Testis (tissue), 3 donors: Measurements from ENCODE around the gene CORT. TPM values are rescaled to one million over a fixed set of nuclear protein-coding genes. Genes with fewer than 3 reads are reported as not detected.

ENCODE experiments used
- DNase-seq: peaks from one replicate; pipeline ENCODE4 v3.0.0-alpha.2; 2019
- H3K27ac ChIP-seq, 2 donors: fragments of 200-600 bp; sonication (generic); one replicate each; pipeline ENCODE4 v1.5.1; 2019
- H3K27me3 ChIP-seq: fragments of 200-600 bp; sonication (generic); one replicate; pipeline ENCODE4 v1.5.1; 2019
- H3K36me3 ChIP-seq: fragments of 200-600 bp; sonication (generic); one replicate; pipeline ENCODE4 v1.5.1; 2017; ENCODE audit warnings: low read depth; ENCODE audit errors: missing control alignments
- H3K4me1 ChIP-seq: fragments of 200-600 bp; sonication (generic); one replicate; pipeline ENCODE4 v1.5.1; 2019
- H3K4me3 ChIP-seq, 2 donors: fragments of 200-600 bp; sonication (generic); one replicate each; pipeline ENCODE4 v1.5.1; 2017 to 2019
- H3K9me3 ChIP-seq: fragments of 200-600 bp; sonication (generic); one replicate; pipeline ENCODE4 v1.5.1; 2017
- CTCF ChIP-seq, 3 experiments: fragments of 450-650 bp in 2 of 3; fragments of 200-600 bp in 1 of 3; sonication (generic) in 1 of 3; IDR thresholded peaks; one replicate each; pipeline ENCODE4 v1.5.1; 2016 to 2019; ENCODE audit warnings: antibody characterized with exemption in 3 of 3, mild to moderate bottlenecking in 2 of 3, moderate library complexity in 1 of 3
- POLR2A ChIP-seq: fragments of 450-650 bp; IDR thresholded peaks from one replicate; pipeline ENCODE4 v1.6.1; 2017; ENCODE audit warnings: antibody characterized with exemption, mild to moderate bottlenecking, moderate library complexity
- WGBS, 2 donors: methylation state at CpG; one replicate each; pipeline ENCODE4 v1.1.5; 2018; 5-methylcytosine and 5-hydroxymethylcytosine counted together
- intact Hi-C: fragments of 100-400 bp; cut with DNase I; formaldehyde crosslinking; loops from one replicate; pipeline ENCODE4 v1.15.1; 2023; ENCODE audit warnings: low total_unique reads
- polyA plus RNA-seq: library from polyadenylated mRNA; stranded (reverse); fragments of 350-450 nt; fragmentation: Illumina TruSeq; extraction: RNeasy Lipid Tissue Mini Kit (QIAGEN cat#74804); gene quantifications from one replicate; pipeline ENCODE4 v1.2.3, GENCODE V29; 2014; ENCODE audit warnings: low read depth, low replicate concordance; ENCODE audit not compliant: insufficient read depth
- total RNA-seq, 2 donors: library from RNA; depleted of rRNA; stranded (reverse); fragments of >200 nt; gene quantifications; one replicate each; pipeline ENCODE4 v1.2.3, GENCODE V29; 2016

The CORT gene
- total and polyA plus RNA-seq, 3 donors from 2014 or later = 0.62 to 1.4 (median 0.98) TPM

GRCh38 chr1:10444795-10445397 lies 4.9 kb upstream of the CORT start:
- DNase-seq = no peak
- Histone ChIP-seq H3K9me3 (no peaks in the 10 kb centered on the region), H3K27me3 (no peaks in the 10 kb centered on the region), H3K4me1 (no peaks in the 10 kb centered on the region), H3K4me3 (no peak overlapping the region), H3K36me3 (no peaks in the 10 kb centered on the region), H3K27ac (no peak overlapping the region)
- intact Hi-C loops = no loop called here
- 84 to 94% methylated on average over 7 of the region's 7 CpGs for WGBS, 2 donors
- TF ChIP-seq CTCF (IDR thresholded peaks at IDR 0.05) (no peak), POLR2A (no peak)

GRCh38 chr1:10446790-10447422 lies 2.9 kb upstream of the CORT start:
- Histone ChIP-seq H3K4me1 (no peaks in the 10 kb centered on the region), H3K4me3 (no peak overlapping the region), H3K36me3 (no peaks in the 10 kb centered on the region), H3K27ac (no peak overlapping the region), H3K27me3 (no peaks in the 10 kb centered on the region), H3K9me3 (no peaks in the 10 kb centered on the region)
- intact Hi-C loops = no loop called here
- no peak for DNase-seq
- TF ChIP-seq POLR2A (no peak), CTCF (IDR thresholded peaks at IDR 0.05) (no peak)
- WGBS, 2 donors = 93 to 96% methylated on average over 7 of the region's 7 CpGs

- WGBS, 2 donors = 74 to 75% methylated on average over 19 to 21 of the region's 21 CpGs
- Histone ChIP-seq H3K27me3 (no peaks in the 10 kb centered on the region), H3K4me3 (no peak overlapping the region), H3K4me1 (no peaks in the 10 kb centered on the region), H3K9me3 (no peaks in the 10 kb centered on the region), H3K27ac (no peak overlapping the region), H3K36me3 (no peaks in the 10 kb centered on the region)
- intact Hi-C loops = no loop called here
- TF ChIP-seq CTCF (IDR thresholded peaks at IDR 0.05) (no peak), POLR2A (no peak)
- DNase-seq = no peak
Measured at GRCh38 chr1:10450156-10450814, 454 bp downstream of the CORT start.

GRCh38 chr1:10450836-10451235 lies 1.0 kb downstream of the CORT start:
- Histone ChIP-seq H3K9me3 (no peaks in the 10 kb centered on the region), H3K27ac (no peak overlapping the region), H3K27me3 (no peaks in the 10 kb centered on the region), H3K4me1 (no peaks in the 10 kb centered on the region), H3K36me3 (no peaks in the 10 kb centered on the region), H3K4me3 (no peak overlapping the region)
- WGBS, 2 donors = 44 to 48% methylated on average over 6 of the region's 6 CpGs
- intact Hi-C loops = no loop called here
- no peak for DNase-seq
- TF ChIP-seq CTCF (IDR thresholded peaks at IDR 0.05) = no peak
- TF ChIP-seq POLR2A = no peak
